Suprapubic skin (tissue), 4 donors: ENCODE measurements around the gene HDGFL2. TPM values are rescaled to one million over a fixed set of nuclear protein-coding genes. Genes with fewer than 3 reads are reported as not detected.

Experiments used
- DNase-seq, 2 donors: peaks; one replicate each; pipeline ENCODE4 v3.0.0-alpha.2; 2019; ENCODE audit warnings: low spot score in 2 of 2
- H3K27ac ChIP-seq: fragments of 200-600 bp; sonication (generic); one replicate; pipeline ENCODE4 v1.5.1; 2019
- H3K27me3 ChIP-seq: fragments of 200-600 bp; sonication (generic); one replicate; pipeline ENCODE4 v1.5.1; 2019
- H3K36me3 ChIP-seq: fragments of 200-600 bp; sonication (generic); one replicate; pipeline ENCODE4 v1.5.1; 2019
- H3K4me1 ChIP-seq: fragments of 200-600 bp; sonication (generic); one replicate; pipeline ENCODE4 v1.5.1; 2019
- H3K4me3 ChIP-seq: fragments of 200-600 bp; sonication (generic); one replicate; pipeline ENCODE4 v1.5.1; 2019; ENCODE audit warnings: mild to moderate bottlenecking
- H3K9me3 ChIP-seq: fragments of 200-600 bp; sonication (generic); one replicate; pipeline ENCODE4 v1.5.1; 2019
- CTCF ChIP-seq, 2 donors: fragments of 200-600 bp in 1 of 2; fragments of 450-650 bp in 1 of 2; sonication (generic) in 1 of 2; IDR thresholded peaks; one replicate each; pipeline ENCODE4 v1.5.1; 2016 to 2019; ENCODE audit warnings: antibody characterized with exemption in 2 of 2, mild to moderate bottlenecking in 1 of 2, moderate library complexity in 1 of 2
- EP300 ChIP-seq: sonication (generic); formaldehyde crosslinking; IDR thresholded peaks from one replicate; pipeline ENCODE4 v1.6.1; 2017; ENCODE audit warnings: antibody characterized with exemption
- POLR2A ChIP-seq, 2 donors: fragments of 450-650 bp; IDR thresholded peaks; one replicate each; pipeline ENCODE4 v1.6.1; 2017; ENCODE audit warnings: antibody characterized with exemption in 2 of 2, mild to moderate bottlenecking in 2 of 2, moderate library complexity in 2 of 2
- POLR2AphosphoS5 ChIP-seq, 3 donors: sonication (generic); formaldehyde crosslinking; IDR thresholded peaks; one replicate each; pipeline ENCODE4 v1.6.1; 2017; ENCODE audit warnings: antibody characterized with exemption in 3 of 3
- whole genome bisulfite sequencing: methylation state at CpG from one replicate; pipeline ENCODE4 v1.1.5; 2018; 5-methylcytosine and 5-hydroxymethylcytosine counted together
- total RNA-seq, 4 donors: library from RNA; depleted of rRNA; stranded (reverse); fragments of >200 nt; gene quantifications; one replicate each; pipeline ENCODE4 v1.1.0, GENCODE V29; 2016

The HDGFL2 gene
- total RNA-seq = 10 to 100 TPM; 23.0 to 27.4 (median 23.4) TPM

GRCh38 chr19:4472174-4472974, at the start of gene HDGFL2:
Gene HDGFL2 (plus strand): TSS chr19:4472297. CDS start chr19:4472351, 54 bp downstream.
- WGBS = 0% methylated on average over 14 of the region's 71 CpGs

GRCh38 chr19:4423416-4424126, 48.5 kb upstream of the HDGFL2 start:
- peaks cover 39% of the 10 kb centered on the region for H3K36me3 ChIP-seq
- H3K27ac ChIP-seq = no peak overlapping the region
- no peak overlapping the region for H3K4me3 ChIP-seq
- H3K27me3 ChIP-seq = no peaks in the 10 kb centered on the region
- H3K9me3 ChIP-seq = no peaks in the 10 kb centered on the region
- WGBS = 92% methylated on average over 16 of the region's 16 CpGs
- no peaks in the 10 kb centered on the region for H3K4me1 ChIP-seq
- TF ChIP-seq POLR2A (IDR thresholded peaks at IDR 0.05) = no peak
- no peak for TF ChIP-seq EP300
- no peak for TF ChIP-seq CTCF (IDR thresholded peaks at IDR 0.05)
- TF ChIP-seq POLR2AphosphoS5 (IDR thresholded peaks at IDR 0.05) = no peak
- DNase-seq = no peak

More at GRCh38 chr19:4472174-4472974, at the start of gene HDGFL2:
- Histone ChIP-seq H3K4me3 (peak within 1 kb of the TSS; percentile 96), H3K36me3 (peaks cover 22% of the 10 kb centered on the region), H3K27ac (peak within 1 kb of the TSS; percentile 89), H3K9me3 (no peaks in the 10 kb centered on the region), H3K27me3 (no peaks in the 10 kb centered on the region), H3K4me1 (peaks cover 31% of the 10 kb centered on the region)
- DNase-seq = peak in 1 of 2 donors; percentile 71
- TF ChIP-seq POLR2A (IDR thresholded peaks at IDR 0.05) = no peak
- no peak for TF ChIP-seq CTCF (IDR thresholded peaks at IDR 0.05)
- no peak for TF ChIP-seq POLR2AphosphoS5 (IDR thresholded peaks at IDR 0.05)
- TF ChIP-seq EP300 = no peak

GRCh38 chr19:4425537-4425936, 46.6 kb upstream of the HDGFL2 start:
- H3K4me3 ChIP-seq = no peak overlapping the region
- no peak overlapping the region for H3K27ac ChIP-seq
- 93% methylated on average over 6 of the region's 6 CpGs for WGBS
- H3K36me3 ChIP-seq = peaks cover 58% of the 10 kb centered on the region
- H3K27me3 ChIP-seq = no peaks in the 10 kb centered on the region
- H3K9me3 ChIP-seq = no peaks in the 10 kb centered on the region
- DNase-seq = no peak
- TF ChIP-seq POLR2A (IDR thresholded peaks at IDR 0.05) = no peak
- TF ChIP-seq POLR2AphosphoS5 (IDR thresholded peaks at IDR 0.05) = no peak
- TF ChIP-seq CTCF (IDR thresholded peaks at IDR 0.05) = no peak
- no peak for TF ChIP-seq EP300
- no peaks in the 10 kb centered on the region for H3K4me1 ChIP-seq

DNA sequence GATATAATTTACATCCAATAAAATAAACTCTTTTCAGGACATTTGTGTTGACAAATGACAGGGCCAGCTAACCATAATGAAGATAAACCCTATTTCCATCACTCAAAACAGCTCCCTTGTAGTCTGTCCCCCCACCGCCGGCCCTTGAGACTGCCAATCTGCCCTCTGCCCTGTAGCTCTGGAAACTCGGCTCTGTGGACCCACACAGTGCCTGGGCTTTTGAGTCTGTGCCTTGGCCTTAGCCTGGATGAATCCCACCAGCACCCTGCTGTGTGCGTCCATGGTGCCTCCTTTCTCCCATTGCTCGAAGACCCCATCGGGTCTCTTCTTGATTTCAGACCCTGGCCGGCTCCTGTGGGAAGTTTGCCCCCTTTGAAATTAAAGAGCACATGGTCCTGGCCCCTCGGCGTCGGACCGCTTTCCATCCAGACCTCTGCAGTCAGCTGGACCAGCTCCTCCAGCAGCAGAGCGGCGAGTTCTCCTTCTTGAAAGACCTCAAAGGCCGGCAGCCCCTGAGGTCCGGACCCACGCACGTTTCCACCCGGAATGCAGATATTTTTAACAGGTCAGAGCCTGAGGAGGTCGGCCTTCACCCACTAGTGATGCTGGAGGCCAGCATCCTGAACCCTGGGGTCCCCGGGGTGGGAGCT, 43.6 kb upstream of the HDGFL2 start:
- 91% methylated on average over 16 of the region's 20 CpGs for WGBS
- no peak for TF ChIP-seq EP300
- no peak for TF ChIP-seq POLR2AphosphoS5 (IDR thresholded peaks at IDR 0.05)
- TF ChIP-seq POLR2A (IDR thresholded peaks at IDR 0.05) = no peak
- no peak for TF ChIP-seq CTCF (IDR thresholded peaks at IDR 0.05)
- Histone ChIP-seq H3K27me3 (no peaks in the 10 kb centered on the region), H3K4me1 (no peaks in the 10 kb centered on the region), H3K27ac (no peak overlapping the region), H3K9me3 (no peaks in the 10 kb centered on the region), H3K36me3 (peaks cover 71% of the 10 kb centered on the region), H3K4me3 (no peak overlapping the region)
- DNase-seq = no peak

- peaks cover 71% of the 10 kb centered on the region for H3K36me3 ChIP-seq
- H3K27ac ChIP-seq = no peak overlapping the region
- H3K27me3 ChIP-seq = no peaks in the 10 kb centered on the region
- WGBS = 91% methylated on average over 16 of the region's 16 CpGs
- DNase-seq = no peak
- H3K4me3 ChIP-seq = no peak overlapping the region
- no peaks in the 10 kb centered on the region for H3K9me3 ChIP-seq
- no peak for TF ChIP-seq CTCF (IDR thresholded peaks at IDR 0.05)
- TF ChIP-seq POLR2A (IDR thresholded peaks at IDR 0.05) = no peak
- TF ChIP-seq POLR2AphosphoS5 (IDR thresholded peaks at IDR 0.05) = no peak
- no peak for TF ChIP-seq EP300
- no peaks in the 10 kb centered on the region for H3K4me1 ChIP-seq
These were observed 42.8 kb upstream of the HDGFL2 start for GRCh38 chr19:4429256-4429655.
